K562 (cell line): ENCODE data around the gene PPM1F. TPM values are rescaled to one million over a fixed set of nuclear protein-coding genes. Genes with fewer than 3 reads are reported as not detected.

Experiments used
- ATF3 ChIP-seq, 2 experiments: fragments of 450-650 bp in 1 of 2; sonication (generic) in 1 of 2; formaldehyde crosslinking in 1 of 2; IDR thresholded peaks in 1 of 2; conservative IDR thresholded peaks in 1 of 2; 2 replicates each; pipeline versions ENCODE4 v1.6.1 to v1.8.1; 2016 to 2023; ENCODE audit warnings: mild to moderate bottlenecking in 2 of 2, moderate library complexity in 2 of 2, inconsistent platforms in 1 of 2, missing genetic modification reagents in 1 of 2
- BRD4 ChIP-seq: fragments of 200-600 bp; sonication (generic); IDR thresholded peaks from 2 replicates; pipeline ENCODE4 v1.6.1; 2017; ENCODE audit warnings: inconsistent platforms
- C11orf30 ChIP-seq: fragments of 450-650 bp; IDR thresholded peaks from 2 replicates; pipeline ENCODE4 v1.6.1; 2016; ENCODE audit warnings: low read depth, mild to moderate bottlenecking
- CBFA2T3 ChIP-seq: fragments of 450-650 bp; IDR thresholded peaks from 2 replicates; pipeline ENCODE4 v1.6.1; 2017
- CHD4 ChIP-seq: fragments of 200-600 bp; sonication (generic); IDR thresholded peaks from 3 replicates; pipeline ENCODE4 v1.6.1; 2012; ENCODE audit warnings: low read depth, mild to moderate bottlenecking, mixed read lengths, low read length, inconsistent platforms; ENCODE audit not compliant: insufficient read depth, insufficient replicate concordance, poor library complexity, severe bottlenecking
- HDAC6 ChIP-seq: IDR thresholded peaks from 2 replicates; pipeline ENCODE4 v1.6.1; 2012; ENCODE audit warnings: low read depth, mild to moderate bottlenecking, control low read depth, inconsistent platforms, low read length, moderate library complexity
- KLF1 ChIP-seq: fragments of 450-650 bp; IDR thresholded peaks from 2 replicates; pipeline ENCODE4 v1.6.1; 2016; ENCODE audit warnings: missing genetic modification characterization, missing compliant biosample characterization
- KLF13 ChIP-seq: fragments of 450-650 bp; IDR thresholded peaks from 2 replicates; pipeline ENCODE4 v1.6.1; 2016; ENCODE audit warnings: missing genetic modification characterization, low read depth, mild to moderate bottlenecking, missing compliant biosample characterization, moderate library complexity, borderline replicate concordance
- NEUROD1 ChIP-seq: fragments of 150-350 bp; IDR thresholded peaks from 2 replicates; pipeline ENCODE4 v1.6.1; 2014; ENCODE audit warnings: borderline replicate concordance, low read length, low read depth; ENCODE audit not compliant: partially characterized antibody
- NFIX ChIP-seq: fragments of 250-450 bp; sonication (Bioruptor Pico); IDR thresholded peaks from 2 replicates; pipeline ENCODE4 v1.4.0; 2020; ENCODE audit warnings: low read depth, mild to moderate bottlenecking, moderate library complexity
- SIN3A ChIP-seq, 2 experiments: fragments of 150-350 bp in 1 of 2; IDR thresholded peaks; 2 replicates each; pipeline ENCODE4 v1.6.1; 2011 to 2016; ENCODE audit warnings: borderline replicate concordance in 2 of 2, low read depth in 2 of 2, low read length in 2 of 2, mild to moderate bottlenecking in 2 of 2, moderate library complexity in 2 of 2; ENCODE audit not compliant: control insufficient read depth in 1 of 2
- SMAD2 ChIP-seq: fragments of 150-350 bp; IDR thresholded peaks from 2 replicates; pipeline ENCODE4 v1.6.1; 2014; ENCODE audit warnings: low read depth, mild to moderate bottlenecking, low read length
- SMC3 ChIP-seq: conservative IDR thresholded peaks from 2 replicates; pipeline ENCODE4 v1.6.1; 2011; ENCODE audit warnings: low read depth, low read length, improper control_type of control experiment; ENCODE audit not compliant: insufficient read depth
- SPI1 ChIP-seq: IDR thresholded peaks from 2 replicates; pipeline ENCODE4 v1.6.1; 2011; ENCODE audit warnings: low read depth, low read length, control low read depth, borderline replicate concordance
- STAT6 ChIP-seq: sonication (generic); formaldehyde crosslinking; IDR thresholded peaks from 2 replicates; pipeline ENCODE4 v1.8.1; 2023; ENCODE audit warnings: mild to moderate bottlenecking, missing genetic modification reagents
- ZNF384 ChIP-seq: IDR thresholded peaks from 2 replicates; pipeline ENCODE4 v1.6.1; 2012; ENCODE audit warnings: low read depth, low read length, improper control_type of control experiment
- polyA plus RNA-seq, 8 experiments: library from polyadenylated mRNA; depleted of rRNA in 4 of 8; stranded (reverse) in 5 of 8; unstranded in 3 of 8; fragments of >200 nt; fragmentation: Nextera tagmentation in 2 of 8; fragmentation: Illumina TruSeq in 1 of 8; extraction: Ambion mirVana in 2 of 8; extraction: Trizol in 1 of 8; gene quantifications; 2 replicates each; pipeline versions ENCODE4 v1.2.1 to v1.2.3, GENCODE V29; 2011 to 2014; ENCODE audit warnings: inconsistent platforms in 1 of 8, missing spikeins in 1 of 8
- total RNA-seq, 7 experiments: library from RNA; depleted of rRNA in 6 of 7; stranded (reverse); fragments of >200 nt in 6 of 7; fragmentation: Illumina TruSeq in 2 of 7; extraction: Trizol in 2 of 7; gene quantifications; 2 replicates each; pipeline versions ENCODE4 v1.2.1 to v1.2.3, GENCODE V29; 2011 to 2021; ENCODE audit warnings: low replicate concordance in 1 of 7
- TF ChIP-seq, protein P1 (sequence below): fragments of 150-350 bp; conservative IDR thresholded peaks from 2 replicates; pipeline ENCODE4 v1.6.1; 2014; ENCODE audit warnings: low read length

Gene PPM1F
- total and polyA plus RNA-seq, 9 of the 15 experiments (the other 6 are each of a cell fraction or from before 2014, with no cell fraction given) = 2.1 to 159 (median 64.0) TPM

GRCh38 chr22:21952586-21953571 is at the start of gene PPM1F (continued):
- TF ChIP-seq, protein P1, sequence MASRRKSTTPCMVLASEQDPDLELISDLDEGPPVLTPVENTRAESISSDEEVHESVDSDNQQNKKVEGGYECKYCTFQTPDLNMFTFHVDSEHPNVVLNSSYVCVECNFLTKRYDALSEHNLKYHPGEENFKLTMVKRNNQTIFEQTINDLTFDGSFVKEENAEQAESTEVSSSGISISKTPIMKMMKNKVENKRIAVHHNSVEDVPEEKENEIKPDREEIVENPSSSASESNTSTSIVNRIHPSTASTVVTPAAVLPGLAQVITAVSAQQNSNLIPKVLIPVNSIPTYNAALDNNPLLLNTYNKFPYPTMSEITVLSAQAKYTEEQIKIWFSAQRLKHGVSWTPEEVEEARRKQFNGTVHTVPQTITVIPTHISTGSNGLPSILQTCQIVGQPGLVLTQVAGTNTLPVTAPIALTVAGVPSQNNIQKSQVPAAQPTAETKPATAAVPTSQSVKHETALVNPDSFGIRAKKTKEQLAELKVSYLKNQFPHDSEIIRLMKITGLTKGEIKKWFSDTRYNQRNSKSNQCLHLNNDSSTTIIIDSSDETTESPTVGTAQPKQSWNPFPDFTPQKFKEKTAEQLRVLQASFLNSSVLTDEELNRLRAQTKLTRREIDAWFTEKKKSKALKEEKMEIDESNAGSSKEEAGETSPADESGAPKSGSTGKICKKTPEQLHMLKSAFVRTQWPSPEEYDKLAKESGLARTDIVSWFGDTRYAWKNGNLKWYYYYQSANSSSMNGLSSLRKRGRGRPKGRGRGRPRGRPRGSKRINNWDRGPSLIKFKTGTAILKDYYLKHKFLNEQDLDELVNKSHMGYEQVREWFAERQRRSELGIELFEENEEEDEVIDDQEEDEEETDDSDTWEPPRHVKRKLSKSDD = peak; percentile 23
- TF ChIP-seq ZNF384 (peak; percentile 69), CHD4 (peak; percentile 91), SMAD2 (0 out of 2 replicates have a peak, but pooled peaks have one; percentile 79), ATF3 (IDR thresholded peaks at IDR 0.05) (no peak), ATF3 (CRISPR knock-in tag; conservative IDR thresholded peaks at IDR 0.05) (peak; percentile 89), SIN3A (IDR thresholded peaks at IDR 0.05; ENCODE audit: borderline replicate concordance in 2 of 2, control insufficient read depth in 1 of 2, low read depth in 2 of 2, low read length in 2 of 2) (peak in 1 of 2 experiments; percentile 99; a peak in 2 of 4 replicates), SMC3 (peak; percentile 100), C11orf30 (no peak), KLF1 (tag) (peak; percentile 95), NFIX (no peak), SPI1 (peak; percentile 98), NEUROD1 (peak; percentile 66), CBFA2T3 (no peak), STAT6 (peak; percentile 97), BRD4 (peak; percentile 84), HDAC6 (peak; percentile 14; the same call in 1 of the 2 replicates), KLF13 (tag) (peak; percentile 100)
